NCI-H345 treated with DMSO at 0.1 percent for 48 hours (cell line): ENCODE results near the gene FIGNL1.

Source experiments
- DNase-seq: peaks from one replicate; lab custom pipeline; 2025; ENCODE audit not compliant: unreplicated experiment; lab: John Stamatoyannopoulos, UW

The FIGNL1 gene

GRCh38 chr7:50397971-50398324, 52.2 kb downstream of the FIGNL1 start:
- DNase-seq, result no peak

DNA sequence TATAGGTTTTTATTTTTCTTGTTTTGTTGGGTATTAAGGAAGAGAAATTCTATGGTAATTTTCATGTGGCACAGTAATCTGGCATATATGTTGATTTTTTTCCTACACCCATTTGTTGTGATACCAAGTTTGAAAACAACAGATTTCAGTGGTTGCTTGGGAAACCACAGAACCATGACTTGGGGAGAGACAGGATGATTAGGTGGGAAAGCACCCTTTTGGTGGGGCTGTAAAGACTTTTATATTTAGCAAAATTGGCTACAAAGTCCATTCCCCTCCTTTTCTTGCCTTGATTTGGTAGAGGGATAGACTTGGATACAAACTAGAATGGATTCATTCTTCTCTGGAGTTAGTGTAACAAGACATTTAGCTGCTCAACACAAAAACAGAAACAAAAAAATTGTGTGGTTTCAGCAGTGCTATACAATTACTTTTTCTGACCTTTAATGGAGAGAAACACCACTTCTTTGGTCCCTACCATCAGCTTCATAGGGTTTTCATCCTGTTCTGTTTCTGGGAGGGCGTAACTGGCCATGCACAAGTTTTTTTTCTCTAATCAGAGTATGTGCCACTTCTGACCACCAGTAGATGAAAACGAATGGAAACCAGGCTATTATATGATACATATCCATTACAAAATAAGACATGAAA, 52.7 kb downstream of the FIGNL1 start:
- DNase-seq, result no peak

GRCh38 chr7:50396856-50397255, 53.3 kb downstream of the FIGNL1 start:
- DNase-seq, result no peak

DNA sequence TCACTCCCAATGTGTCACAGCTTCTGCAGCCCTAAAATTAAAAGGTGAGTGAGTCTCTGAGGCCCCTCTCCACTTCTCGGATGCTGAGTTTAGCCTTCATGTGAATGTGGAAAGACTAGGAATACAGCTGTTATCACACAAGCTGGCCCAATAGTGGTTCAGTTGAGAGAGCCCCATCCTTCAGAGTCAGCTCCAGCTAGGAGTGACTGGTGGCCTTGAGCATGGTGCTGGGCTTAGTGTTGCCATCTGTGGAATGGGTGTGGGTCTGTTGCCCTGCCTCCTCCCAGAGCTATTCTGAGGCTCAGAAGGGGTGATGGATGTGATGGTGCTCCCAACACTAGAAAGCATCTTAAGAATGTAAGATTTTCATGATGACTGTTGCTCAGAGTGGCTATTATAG, 55.8 kb downstream of the FIGNL1 start:
- no peak for DNase-seq
